ENCODE measurements around the gene CRYZL1.

Gene CRYZL1

GRCh38 chr21:33557447-33557846, 84.1 kb downstream of the CRYZL1 start:
- no peak for DNase-seq

DNA sequence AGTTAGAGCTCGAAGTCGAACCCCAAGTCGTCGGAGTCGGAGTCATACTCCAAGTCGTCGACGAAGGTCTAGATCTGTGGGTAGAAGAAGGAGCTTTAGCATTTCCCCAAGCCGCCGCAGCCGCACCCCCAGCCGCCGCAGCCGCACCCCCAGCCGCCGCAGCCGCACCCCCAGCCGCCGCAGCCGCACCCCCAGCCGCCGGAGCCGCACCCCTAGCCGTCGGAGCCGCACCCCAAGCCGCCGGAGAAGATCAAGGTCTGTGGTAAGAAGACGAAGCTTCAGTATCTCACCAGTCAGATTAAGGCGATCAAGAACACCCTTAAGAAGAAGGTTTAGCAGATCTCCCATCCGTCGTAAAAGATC, 86.6 kb downstream of the CRYZL1 start:
- DNase-seq, result no peak

GRCh38 chr21:33554236-33554981, 87.1 kb downstream of the CRYZL1 start:
- DNase-seq, result no peak

DNA sequence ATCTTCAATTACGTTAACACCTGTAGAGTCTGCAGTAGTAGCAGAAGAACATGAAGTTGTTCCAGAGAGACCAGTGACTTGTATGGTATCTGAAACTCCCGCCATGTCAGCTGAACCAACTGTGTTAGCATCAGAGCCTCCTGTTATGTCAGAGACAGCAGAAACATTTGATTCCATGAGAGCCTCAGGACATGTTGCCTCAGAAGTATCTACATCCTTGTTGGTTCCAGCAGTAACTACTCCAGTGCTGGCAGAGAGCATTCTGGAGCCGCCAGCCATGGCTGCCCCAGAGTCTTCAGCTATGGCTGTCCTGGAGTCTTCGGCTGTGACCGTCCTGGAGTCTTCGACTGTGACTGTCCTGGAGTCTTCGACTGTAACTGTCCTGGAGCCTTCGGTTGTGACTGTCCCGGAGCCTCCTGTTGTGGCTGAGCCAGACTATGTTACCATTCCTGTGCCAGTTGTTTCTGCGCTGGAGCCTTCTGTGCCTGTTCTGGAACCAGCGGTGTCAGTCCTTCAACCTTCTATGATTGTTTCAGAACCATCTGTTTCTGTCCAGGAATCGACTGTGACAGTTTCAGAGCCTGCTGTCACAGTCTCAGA, 88.4 kb downstream of the CRYZL1 start:
- DNase-seq, result no peak

- DNase-seq, result no peak
Observed at GRCh38 chr21:33552093-33552998, 89.2 kb downstream of the CRYZL1 start.

DNA sequence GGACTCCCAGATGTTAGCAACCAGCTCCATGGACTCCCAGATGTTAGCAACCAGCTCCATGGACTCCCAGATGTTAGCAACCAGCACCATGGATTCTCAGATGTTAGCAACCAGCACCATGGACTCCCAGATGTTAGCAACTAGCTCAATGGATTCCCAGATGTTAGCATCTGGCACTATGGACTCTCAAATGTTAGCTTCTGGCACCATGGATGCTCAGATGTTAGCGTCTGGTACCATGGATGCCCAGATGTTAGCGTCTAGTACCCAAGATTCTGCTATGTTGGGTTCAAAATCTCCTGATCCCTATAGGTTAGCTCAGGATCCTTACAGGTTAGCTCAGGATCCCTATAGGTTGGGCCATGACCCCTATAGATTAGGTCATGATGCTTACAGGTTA, 89.9 kb downstream of the CRYZL1 start:
- no peak for DNase-seq

- DNase-seq, result no peak
Observed at GRCh38 chr21:33550772-33551660, 90.5 kb downstream of the CRYZL1 start.

GRCh38 chr21:33549848-33550771, 91.4 kb downstream of the CRYZL1 start:
- DNase-seq, result no peak

DNA sequence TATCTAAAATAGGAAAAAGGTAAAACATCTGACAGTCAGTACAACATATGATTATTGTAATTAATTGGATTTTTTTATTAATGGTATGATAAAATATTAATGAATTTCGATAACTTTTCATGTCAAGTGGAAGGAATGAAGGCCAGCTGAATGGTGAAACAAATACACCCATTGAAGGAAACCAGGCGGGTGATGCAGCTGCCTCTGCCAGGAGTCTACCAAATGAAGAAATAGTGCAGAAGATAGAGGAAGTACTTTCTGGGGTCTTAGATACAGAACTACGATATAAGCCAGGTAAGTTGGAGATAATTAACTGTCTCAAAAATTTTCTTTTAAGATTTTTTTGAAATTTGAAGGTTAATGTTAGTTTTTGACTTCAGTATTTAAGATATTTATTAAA, 95.5 kb downstream of the CRYZL1 start:
- DNase-seq, result no peak

DNA sequence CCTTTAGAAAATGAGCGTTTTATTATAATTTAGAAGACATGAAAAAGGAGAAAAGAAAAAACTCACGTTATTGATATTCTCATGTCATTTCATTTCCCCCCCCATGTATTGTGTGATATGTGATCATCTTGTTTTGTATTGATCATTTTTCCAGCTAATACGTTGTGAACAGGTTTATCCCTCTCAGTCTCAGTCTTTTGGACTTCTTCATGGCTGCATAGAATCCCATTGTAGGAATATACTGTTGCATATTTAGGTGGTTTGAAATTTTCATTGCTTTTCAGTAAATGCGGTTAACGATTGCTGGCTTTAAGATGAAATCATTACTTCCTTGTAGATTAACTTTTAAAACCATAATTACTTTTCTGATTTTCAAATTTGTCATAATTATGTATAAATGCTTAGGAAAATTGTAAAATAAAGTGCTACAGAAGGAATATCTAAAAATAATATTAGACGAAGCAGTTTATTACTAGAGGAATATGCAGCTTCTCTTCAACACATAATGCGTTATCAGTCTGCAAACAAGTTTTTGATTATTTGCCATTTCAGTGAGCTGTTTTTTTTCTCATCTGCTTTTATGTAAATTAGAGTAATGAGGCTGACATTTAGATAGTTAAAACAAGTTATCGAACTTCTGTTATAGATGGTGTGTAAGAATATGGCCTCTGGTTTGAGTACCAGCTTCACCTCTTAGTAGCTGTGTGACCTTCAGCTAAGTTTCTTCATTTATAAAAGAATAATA, 96.9 kb downstream of the CRYZL1 start:
- no peak for DNase-seq

DNA sequence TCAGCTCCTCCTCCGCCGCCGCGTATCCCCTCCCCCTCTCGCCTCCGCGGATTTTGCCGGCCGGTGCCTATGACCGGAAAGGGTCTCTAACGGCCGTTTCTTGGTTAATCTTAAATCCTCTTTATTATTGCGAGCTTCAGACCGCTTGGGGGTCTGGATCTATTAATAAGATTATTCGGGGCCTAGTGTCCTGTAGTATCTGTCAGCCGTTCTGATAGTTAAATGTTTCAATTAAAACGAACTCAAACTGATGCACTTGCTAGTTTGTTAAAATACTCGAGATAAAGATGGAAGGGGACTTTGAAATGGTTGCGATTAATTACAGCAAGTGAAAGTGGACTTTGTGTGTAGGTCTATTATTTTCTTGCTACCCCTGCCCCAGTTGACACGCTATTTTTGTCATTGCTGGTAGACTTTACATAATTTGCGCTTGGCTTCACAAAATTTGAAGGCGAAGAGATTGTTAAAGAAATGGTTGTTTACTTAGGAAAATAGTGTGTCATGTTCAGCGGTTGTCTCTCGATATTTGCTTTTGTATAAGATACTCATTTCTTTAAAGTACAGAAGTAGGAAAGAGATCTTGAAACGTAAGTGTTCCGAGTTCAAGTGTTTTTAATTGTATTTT, 97.9 kb downstream of the CRYZL1 start:
- no peak for DNase-seq

DNA sequence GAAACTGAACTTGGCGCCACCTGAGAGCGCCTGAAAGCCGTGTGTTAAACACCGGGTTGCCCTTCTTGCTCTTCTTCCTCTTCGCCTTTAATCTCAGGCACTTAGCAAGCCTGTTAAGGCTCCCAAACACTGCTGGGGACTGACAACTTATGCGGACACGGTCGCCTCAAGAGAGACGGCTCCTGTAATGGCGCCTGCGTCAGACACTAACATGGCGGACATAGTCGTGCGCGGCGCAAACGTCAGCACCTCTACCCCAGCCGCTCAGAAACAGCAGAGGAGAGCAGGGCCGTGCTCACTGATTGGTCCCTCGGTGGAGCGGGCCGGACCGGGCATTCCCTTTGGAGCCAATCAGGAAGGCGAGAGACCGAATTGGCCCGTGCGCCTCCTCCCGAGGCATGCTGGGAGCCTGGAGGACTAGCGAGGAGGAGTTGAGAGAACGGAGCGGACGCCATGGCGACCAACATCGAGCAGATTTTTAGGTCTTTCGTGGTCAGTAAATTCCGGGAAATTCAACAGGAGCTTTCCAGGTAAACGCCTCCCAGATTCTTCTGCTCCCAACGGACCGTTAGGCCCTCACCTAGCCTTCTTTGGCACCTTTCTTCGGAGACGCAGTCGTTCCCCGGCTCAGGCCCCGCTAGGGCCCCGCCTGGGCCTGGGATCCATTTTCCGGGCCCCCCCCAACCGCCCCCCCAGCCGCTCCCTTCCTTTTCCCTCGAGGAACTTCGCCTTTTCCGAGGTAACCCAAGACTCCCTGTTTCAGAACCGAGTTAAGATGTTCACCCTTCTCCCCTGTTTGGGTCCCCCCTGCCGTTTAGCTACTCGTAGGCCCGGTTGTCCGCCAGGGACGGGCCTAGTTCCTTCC, 98.7 kb downstream of the CRYZL1 start, which contains the start of gene SON:
TSS of gene SON (plus strand) at position 399 of the 865 bp plus-strand sequence. CDS start at position 454, 55 bp downstream.
- peak; percentile 99 for DNase-seq

DNA sequence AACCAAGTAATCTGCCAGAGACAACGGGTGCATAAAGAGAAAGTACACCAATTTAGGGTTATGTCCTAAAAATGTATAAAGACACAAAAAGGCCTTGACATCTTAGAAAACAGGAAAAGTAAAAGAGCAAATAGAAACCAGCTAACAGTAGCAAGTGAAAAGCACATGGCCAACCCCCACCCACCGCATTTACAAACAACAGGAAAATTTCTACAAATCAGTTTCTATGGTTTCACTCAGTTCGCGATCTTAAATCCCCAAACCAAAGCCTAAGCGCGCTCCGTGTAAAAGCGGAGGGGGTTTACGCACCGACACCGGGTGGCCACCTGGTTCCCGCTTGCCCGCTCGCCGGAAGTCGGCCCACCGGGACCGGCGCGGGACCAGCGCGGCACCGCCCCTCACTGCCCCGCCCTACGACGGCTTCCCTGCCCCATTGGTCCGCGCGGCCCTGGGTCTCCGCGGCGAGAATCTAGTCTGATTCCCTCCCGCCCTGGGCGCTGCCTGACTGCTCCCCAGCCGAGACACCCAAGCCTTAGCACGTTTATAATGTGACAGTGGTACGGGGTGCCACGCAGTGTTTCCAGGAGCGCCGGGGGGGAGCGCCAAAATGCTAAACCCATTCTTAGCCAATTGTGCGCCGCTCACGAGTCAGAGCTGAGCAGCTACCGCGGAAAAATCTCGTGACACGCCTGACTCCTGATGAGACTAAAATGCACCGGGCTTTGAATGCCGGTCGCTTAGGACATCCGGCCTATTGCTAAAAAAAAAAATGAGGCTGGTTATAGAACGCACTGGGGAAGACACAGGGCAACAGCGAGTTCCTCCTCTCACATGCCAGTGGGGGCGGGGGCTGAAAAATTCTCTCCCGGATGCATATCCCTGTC, 99.5 kb downstream of the CRYZL1 start, which contains the start of gene GART:
TSS of gene GART (minus strand) at position 362 of the 884 bp plus-strand sequence. CDS start 2,802 bp downstream, outside the sequence.
- peak; percentile 75 for DNase-seq

- peak; percentile 2 for DNase-seq
Observed at GRCh38 chr21:33541105-33541711, 100.3 kb downstream of the CRYZL1 start.

GRCh38 chr21:33540711-33541104, 100.8 kb downstream of the CRYZL1 start:
- no peak for DNase-seq

DNA sequence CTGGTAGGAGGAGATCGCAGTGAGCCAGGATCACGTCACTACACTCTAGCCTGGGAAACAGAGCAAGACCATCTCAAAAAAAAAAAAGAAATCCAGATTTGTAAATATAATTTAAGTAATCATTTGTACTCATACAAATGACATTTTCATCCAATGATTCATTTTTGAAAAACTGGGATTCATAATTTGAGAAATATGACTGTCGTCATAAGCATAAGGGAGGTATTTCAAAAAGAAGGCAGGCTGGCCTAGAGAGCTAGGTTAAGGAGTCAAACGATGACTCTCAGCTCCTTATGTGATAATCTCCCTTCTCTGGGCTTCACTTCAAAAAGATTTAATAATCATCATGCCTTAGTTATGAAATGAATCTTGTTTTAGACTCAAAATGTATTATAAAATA, 101.9 kb downstream of the CRYZL1 start:
- peak; percentile 32 for DNase-seq

Data from fibroblast of upper back skin (primary cell).